H7 (cell line): ENCODE data around the gene ZNF273. TPM values are rescaled to one million over a fixed set of nuclear protein-coding genes. Genes with fewer than 3 reads are reported as not detected.
"Not testable (repeated sequence)": the region's sequence is repeated elsewhere in the genome, so short reads cannot be mapped to it uniquely, and the experiment has no call there.

ENCODE experiments used
- DNase-seq: peaks from one replicate; pipeline ENCODE4 v3.0.0; 2012
- H3K27me3 ChIP-seq: 2 replicates; pipeline ENCODE4 v1.6.0; 2011; ENCODE audit warnings: mild to moderate bottlenecking, low read length; ENCODE audit not compliant: control insufficient read depth, insufficient read depth
- H3K36me3 ChIP-seq: replicated peaks from 2 replicates; pipeline ENCODE4 v1.5.1; 2011; ENCODE audit warnings: low read length; ENCODE audit not compliant: control insufficient read depth, insufficient read depth
- H3K4me3 ChIP-seq: 2 replicates; pipeline ENCODE4 v1.5.1; 2011; ENCODE audit warnings: low read depth, mild to moderate bottlenecking, control low read depth, low read length, moderate library complexity; ENCODE audit not compliant: insufficient read depth
- total RNA-seq: library from RNA; depleted of rRNA; stranded (reverse); fragments of >200 nt; shearing (Covaris generic); gene quantifications from 2 replicates; pipeline ENCODE4 v1.2.3, GENCODE V29; 2014

ZNF273 gene
- total RNA-seq, 1 experiment from 2014 or later: 0.97 TPM

DNA sequence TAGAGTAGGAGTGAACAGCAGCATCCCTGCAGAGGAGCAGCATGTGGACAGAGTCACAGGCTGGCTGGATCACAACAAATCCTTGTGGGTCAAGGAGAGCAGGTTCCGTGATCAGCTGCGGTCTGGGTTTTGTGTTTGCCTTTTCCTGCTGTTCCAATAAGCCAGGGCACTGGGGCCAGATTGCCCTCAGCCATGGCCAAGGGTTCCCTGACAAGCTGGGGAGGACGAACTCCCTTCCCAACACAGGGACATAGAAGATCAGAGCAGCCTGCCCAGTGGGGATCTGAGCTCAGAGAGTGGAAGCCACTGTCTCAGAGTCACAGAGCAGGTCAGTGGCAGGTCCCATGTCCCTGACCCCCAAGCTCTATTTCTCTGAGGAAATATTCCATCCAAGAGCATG is 12.8 kb upstream of the ZNF273 start:
- peaks cover 29% of the 10 kb centered on the region for H3K27me3 ChIP-seq

DNA sequence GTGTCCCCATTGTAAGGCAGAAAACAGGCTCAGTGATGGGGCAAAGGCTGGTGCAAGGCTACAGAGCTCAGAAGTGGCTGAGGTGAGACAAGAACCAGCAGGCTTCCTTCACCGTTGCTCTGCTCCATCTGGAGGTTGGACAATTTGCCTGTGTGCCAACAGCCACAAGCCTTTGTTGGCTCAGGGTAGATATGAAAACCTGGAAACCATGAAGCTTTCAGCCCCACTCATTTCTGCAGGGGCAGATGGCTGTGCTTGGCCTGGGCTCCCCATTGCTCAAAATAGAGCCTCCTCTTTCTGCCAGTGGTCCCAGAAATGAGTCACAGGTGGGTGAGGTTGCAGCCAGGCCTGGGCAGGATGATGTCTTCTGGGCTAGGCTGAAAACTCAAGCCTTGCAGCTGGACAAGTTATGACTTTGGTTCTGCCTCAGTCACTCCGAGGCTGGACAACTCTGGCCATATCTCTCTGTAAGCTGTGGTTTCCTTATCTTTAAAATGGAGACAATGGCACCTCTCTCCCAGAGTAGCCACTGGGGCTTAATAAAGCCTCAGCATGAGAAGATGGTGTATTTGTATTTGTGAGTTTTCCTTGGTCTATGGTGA is 12.2 kb upstream of the ZNF273 start:
- no peak for DNase-seq
- Histone ChIP-seq H3K36me3 (no peaks in the 10 kb centered on the region), H3K4me3 (no peak overlapping the region), H3K27me3 (peaks cover 29% of the 10 kb centered on the region)

More for the DNA sequence above, 12.8 kb upstream of the ZNF273 start:
- not testable (repeated sequence) for DNase-seq, H3K36me3 ChIP-seq, H3K4me3 ChIP-seq

- H3K27me3 ChIP-seq: peaks cover 29% of the 10 kb centered on the region
- not testable (repeated sequence) for DNase-seq, H3K36me3 ChIP-seq, H3K4me3 ChIP-seq
Measured at GRCh38 chr7:64891363-64892081, 11.6 kb upstream of the ZNF273 start.

GRCh38 chr7:64892116-64892515 is 11.0 kb upstream of the ZNF273 start:
- Histone ChIP-seq H3K36me3 (no peaks in the 10 kb centered on the region), H3K4me3 (no peak overlapping the region), H3K27me3 (peaks cover 29% of the 10 kb centered on the region)
- no peak for DNase-seq

- peaks cover 29% of the 10 kb centered on the region for H3K27me3 ChIP-seq
- no peak for DNase-seq
- no peak overlapping the region for H3K4me3 ChIP-seq
- H3K36me3 ChIP-seq: no peaks in the 10 kb centered on the region
Measured at GRCh38 chr7:64892666-64893309, 10.3 kb upstream of the ZNF273 start.

- H3K36me3 ChIP-seq: no peaks in the 10 kb centered on the region
- DNase-seq: peak; percentile 62
- H3K4me3 ChIP-seq: no peak overlapping the region
- H3K27me3 ChIP-seq: peaks cover 26% of the 10 kb centered on the region
Measured at GRCh38 chr7:64893401-64893800, 9.7 kb upstream of the ZNF273 start.

GRCh38 chr7:64902461-64902805 is 640 bp upstream of the ZNF273 start:
- DNase-seq, H3K4me3 ChIP-seq, H3K27me3 ChIP-seq, H3K36me3 ChIP-seq: not testable (repeated sequence)

- peak overlapping the region; percentile 72; the same call in 1 of the 2 replicates for H3K4me3 ChIP-seq
- H3K36me3 ChIP-seq: no peaks in the 10 kb centered on the region; the same call in 1 of the 2 replicates
- DNase-seq: no peak
- no peaks in the 10 kb centered on the region for H3K27me3 ChIP-seq
Measured at GRCh38 chr7:64904008-64904407, 935 bp downstream of the ZNF273 start.

- no peak for DNase-seq
- H3K27me3 ChIP-seq: no peaks in the 10 kb centered on the region
- H3K36me3 ChIP-seq: no peaks in the 10 kb centered on the region; the same call in 1 of the 2 replicates
- no peak overlapping the region for H3K4me3 ChIP-seq
Measured at GRCh38 chr7:64905133-64905532, 2.1 kb downstream of the ZNF273 start.

DNA sequence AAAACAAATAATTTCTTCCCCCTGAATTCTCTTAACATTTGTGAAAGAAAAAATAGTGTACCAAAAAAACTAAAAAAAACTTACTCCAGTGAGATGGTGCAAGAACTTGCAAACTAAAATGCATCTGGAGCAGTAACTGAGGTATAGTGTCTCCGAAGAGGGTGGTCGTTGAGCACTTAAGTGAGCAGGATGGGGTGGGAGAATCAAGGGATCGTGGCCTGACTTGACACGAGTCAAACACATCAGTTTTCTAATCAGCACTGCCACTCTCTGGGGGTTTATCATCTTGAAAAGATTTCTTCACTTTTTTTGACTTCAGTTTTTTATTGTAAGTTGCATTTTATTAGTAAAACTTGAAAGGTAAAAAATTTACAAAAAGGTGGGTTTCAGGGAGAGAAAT is 2.5 kb downstream of the ZNF273 start:
- no peak overlapping the region for H3K4me3 ChIP-seq
- H3K27me3 ChIP-seq: no peaks in the 10 kb centered on the region
- no peaks in the 10 kb centered on the region; the same call in 1 of the 2 replicates for H3K36me3 ChIP-seq
- DNase-seq: no peak

DNA sequence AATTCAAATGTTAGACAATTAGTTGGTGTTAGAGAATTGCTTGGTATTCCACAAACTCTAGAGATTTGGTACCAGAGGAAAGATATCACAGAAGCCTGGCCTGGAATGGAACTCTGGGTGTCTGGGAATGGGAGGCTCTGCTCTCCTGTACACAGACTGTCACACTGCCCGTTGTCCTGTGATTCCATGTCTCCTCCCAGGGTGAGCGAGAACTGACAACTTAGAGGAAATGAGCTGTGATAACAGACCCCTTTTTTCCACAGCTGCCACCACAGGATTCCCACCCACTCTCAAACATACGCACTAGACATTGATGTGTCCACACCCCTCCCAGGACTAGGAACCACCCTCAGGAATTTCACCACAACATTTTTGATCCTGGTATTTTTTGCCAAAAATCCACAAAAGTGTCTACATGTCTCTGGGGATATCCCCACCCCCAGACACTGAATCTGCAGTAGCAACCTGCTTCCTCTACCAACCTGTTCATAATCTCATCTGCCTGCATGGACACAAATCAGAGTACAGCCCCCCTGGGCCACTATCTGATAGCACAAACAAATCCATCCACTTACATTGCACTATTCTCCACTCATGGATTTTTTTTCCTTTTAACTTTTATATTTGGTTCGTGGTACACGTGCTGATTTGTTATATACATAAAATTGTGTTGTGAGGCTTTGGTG is 4.7 kb downstream of the ZNF273 start:
- Histone ChIP-seq H3K27me3 (no peaks in the 10 kb centered on the region), H3K4me3 (no peak overlapping the region), H3K36me3 (no peaks in the 10 kb centered on the region; the same call in 1 of the 2 replicates)
- no peak for DNase-seq

DNA sequence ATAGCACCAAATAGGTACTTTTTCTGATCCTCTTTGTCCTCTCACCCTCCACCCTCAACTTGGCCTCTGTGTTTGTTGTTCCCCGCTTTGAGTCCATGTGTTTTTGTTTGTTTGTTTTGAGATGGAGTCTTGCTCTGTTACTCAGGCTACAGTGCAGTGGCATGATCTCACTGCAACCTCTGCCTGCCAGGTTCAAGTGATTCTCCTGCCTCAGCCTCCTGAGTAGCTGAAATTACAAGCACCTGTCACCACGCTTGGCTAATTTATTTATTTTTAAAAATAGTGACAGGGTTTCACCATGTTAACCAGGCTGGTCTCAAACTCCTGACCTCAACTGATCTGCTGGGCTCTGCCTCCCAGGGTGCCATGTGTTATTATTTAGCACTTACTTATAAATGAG is 5.3 kb downstream of the ZNF273 start:
- H3K27me3 ChIP-seq: no peaks in the 10 kb centered on the region
- no peaks in the 10 kb centered on the region; the same call in 1 of the 2 replicates for H3K36me3 ChIP-seq
- DNase-seq: no peak
- H3K4me3 ChIP-seq: no peak overlapping the region

DNA sequence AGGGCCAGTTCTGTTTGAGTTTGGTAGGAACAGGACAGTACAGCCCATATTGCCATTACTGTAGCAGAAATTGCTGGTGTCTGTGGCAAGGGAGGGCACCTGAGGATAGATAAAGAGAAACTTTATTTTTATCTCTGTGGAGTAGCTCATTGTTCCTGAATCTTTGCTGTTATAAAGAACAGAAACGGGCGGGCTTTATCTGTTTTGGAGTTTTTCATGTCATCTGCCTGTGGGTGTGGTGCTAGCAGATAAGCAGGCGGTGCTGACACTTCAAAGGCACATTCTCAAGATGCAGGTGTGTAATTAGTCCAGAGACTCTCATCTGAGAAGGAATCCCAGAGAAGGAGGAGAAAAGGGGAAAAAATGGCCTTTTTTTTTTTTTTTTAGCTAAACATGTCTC is 11.5 kb downstream of the ZNF273 start:
- no peak for DNase-seq
- Histone ChIP-seq H3K36me3 (no peaks in the 10 kb centered on the region; the same call in 1 of the 2 replicates), H3K27me3 (no peaks in the 10 kb centered on the region), H3K4me3 (no peak overlapping the region)

- not testable (repeated sequence) for DNase-seq, H3K4me3 ChIP-seq, H3K36me3 ChIP-seq, H3K27me3 ChIP-seq
Measured at GRCh38 chr7:64915301-64915700, 12.2 kb downstream of the ZNF273 start.
